H1 (cell line): ENCODE results near the gene PRSS12. TPM values are rescaled to one million over a fixed set of nuclear protein-coding genes. Genes with fewer than 3 reads are reported as not detected.

Source experiments
- CTCF ChIA-PET: fragments of 300-600 bp; sonication (Branson Sonifier 250); formaldehyde crosslinking; loops from one replicate; lab custom pipeline; 2021; ENCODE audit not compliant: partially characterized antibody; lab: Charles Lee
- POLR2A ChIA-PET: fragments of 300-600 bp; sonication (Branson Sonifier 250); formaldehyde crosslinking; loops from one replicate; lab custom pipeline; 2021; ENCODE audit warnings: inconsistent platforms; ENCODE audit not compliant: partially characterized antibody; lab: Charles Lee
- DNase-seq, 2 experiments: peaks; one replicate each; pipeline versions ENCODE4 v3.0.0 to v3.0.0-alpha.2; 2010 to 2022; ENCODE audit warnings: low spot score in 2 of 2, low read depth in 1 of 2, mixed read lengths in 1 of 2
- FAIRE-seq: peaks from 2 replicates; lab custom pipeline; 2011; peaks lifted over from hg19 to GRCh38; lab: Jason Lieb, UNC
- H2AFZ ChIP-seq: 2 replicates; pipeline ENCODE4 v1.8.1; 2012; ENCODE audit warnings: low read length, inconsistent platforms
- H2AK5ac ChIP-seq: 2 replicates; pipeline ENCODE4 v1.6.1; 2013; ENCODE audit warnings: low read depth, low read length
- H2BK120ac ChIP-seq: replicated peaks from 2 replicates; pipeline ENCODE3; 2013; ENCODE audit warnings: low read depth, low read length, inconsistent platforms
- H2BK12ac ChIP-seq: 2 replicates; pipeline ENCODE4 v1.6.1; 2013; ENCODE audit warnings: low read depth, low read length
- H2BK15ac ChIP-seq: 2 replicates; pipeline ENCODE4 v1.6.1; 2013; ENCODE audit warnings: low read length
- H2BK20ac ChIP-seq: 2 replicates; pipeline ENCODE4 v1.6.1; 2013; ENCODE audit warnings: low read length
- H2BK5ac ChIP-seq: 2 replicates; pipeline ENCODE4 v1.6.1; 2013; ENCODE audit warnings: low read depth, low read length
- H3K14ac ChIP-seq: 2 replicates; pipeline ENCODE4 v1.6.1; 2013; ENCODE audit warnings: inconsistent platforms; ENCODE audit not compliant: insufficient read length
- H3K18ac ChIP-seq: 2 replicates; pipeline ENCODE4 v1.6.1; 2013; ENCODE audit warnings: low read length; ENCODE audit errors: extremely low read depth
- H3K23ac ChIP-seq: 2 replicates; pipeline ENCODE4 v1.6.1; 2013; ENCODE audit warnings: inconsistent platforms; ENCODE audit not compliant: insufficient read length
- H3K23me2 ChIP-seq: 2 replicates; pipeline ENCODE4 v1.6.1; 2013; ENCODE audit warnings: low read depth, low read length
- H3K27ac ChIP-seq: 2 replicates; pipeline ENCODE4 v1.6.1; 2011; ENCODE audit warnings: low read depth, low read length, inconsistent platforms
- H3K27me3 ChIP-seq, 4 experiments: replicated peaks in 1 of 4; 1 replicate in 1 of 4; 2 replicates in 3 of 4; pipeline versions ENCODE4 v1.6.1 to v1.8.1; 2011 to 2013; ENCODE audit warnings: low read length in 3 of 4, mild to moderate bottlenecking in 3 of 4, inconsistent platforms in 2 of 4, mixed read lengths in 2 of 4, moderate library complexity in 1 of 4; ENCODE audit not compliant: control insufficient read depth in 3 of 4, insufficient read depth in 3 of 4; ENCODE audit errors: extremely low read depth in 1 of 4
- H3K36me3 ChIP-seq, 4 experiments: 2 replicates each; pipeline versions ENCODE4 v1.6.1 to v1.8.1; 2011 to 2013; ENCODE audit warnings: mild to moderate bottlenecking in 4 of 4, low read length in 3 of 4, moderate library complexity in 2 of 4, control low read depth in 1 of 4, inconsistent platforms in 1 of 4; ENCODE audit not compliant: insufficient read depth in 4 of 4, control insufficient read depth in 2 of 4
- H3K4ac ChIP-seq: replicated peaks from 2 replicates; pipeline ENCODE3; 2013; ENCODE audit warnings: low read length, low read depth, mixed read lengths, inconsistent platforms; ENCODE audit not compliant: insufficient read length
- H3K4me1 ChIP-seq, 4 experiments: replicated peaks in 1 of 4; 1 replicate in 1 of 4; 2 replicates in 3 of 4; pipeline versions ENCODE4 v1.6.1 to v1.8.1; 2011 to 2013; ENCODE audit warnings: low read length in 3 of 4, inconsistent platforms in 2 of 4, mixed read lengths in 1 of 4; ENCODE audit not compliant: insufficient read depth in 4 of 4, control insufficient read depth in 3 of 4
- H3K4me2 ChIP-seq, 2 experiments: 2 replicates each; pipeline versions ENCODE4 v1.6.1 to v1.8.1; 2011 to 2013; ENCODE audit warnings: low read depth in 2 of 2, low read length in 2 of 2, control low read depth in 1 of 2, inconsistent platforms in 1 of 2, mild to moderate bottlenecking in 1 of 2; ENCODE audit not compliant: insufficient read depth in 1 of 2
- H3K4me3 ChIP-seq, 4 experiments: fragments of 200-600, 300-600 bp in 1 of 4; sonication (generic), shearing (Covaris generic), sonication (Bioruptor Twin) in 1 of 4; 2 replicates each; pipeline versions ENCODE4 v1.5.1 to v1.8.1; 2011 to 2016; ENCODE audit warnings: low read length in 4 of 4, low read depth in 3 of 4, control low read depth in 2 of 4, inconsistent platforms in 2 of 4, mild to moderate bottlenecking in 2 of 4, mixed read lengths in 1 of 4, moderate library complexity in 1 of 4; ENCODE audit not compliant: insufficient read depth in 2 of 4; ENCODE audit errors: extremely low read depth in 1 of 4
- H3K56ac ChIP-seq: replicated peaks from 2 replicates; pipeline ENCODE3; 2013; ENCODE audit warnings: low read depth, mild to moderate bottlenecking, mixed read lengths, low read length, inconsistent platforms; ENCODE audit not compliant: insufficient read length
- H3K79me1 ChIP-seq: 2 replicates; pipeline ENCODE4 v1.6.1; 2013; ENCODE audit warnings: low read depth, low read length, control low read depth
- H3K79me2 ChIP-seq, 2 experiments: 2 replicates each; pipeline versions ENCODE4 v1.6.1 to v1.8.1; 2012 to 2013; ENCODE audit warnings: low read length in 2 of 2, mild to moderate bottlenecking in 2 of 2, inconsistent platforms in 1 of 2; ENCODE audit not compliant: insufficient read depth in 2 of 2, control insufficient read depth in 1 of 2
- H3K9ac ChIP-seq, 4 experiments: replicated peaks in 1 of 4; 1 replicate in 1 of 4; 2 replicates in 3 of 4; pipeline versions ENCODE4 v1.6.1 to v1.8.1; 2011 to 2013; ENCODE audit warnings: low read depth in 3 of 4, low read length in 3 of 4, control low read depth in 2 of 4, mild to moderate bottlenecking in 2 of 4, moderate library complexity in 2 of 4, inconsistent platforms in 1 of 4; ENCODE audit errors: extremely low read depth in 1 of 4
- H3K9me3 ChIP-seq, 2 experiments: 2 replicates each; pipeline versions ENCODE4 v1.6.1 to v1.8.1; 2012 to 2013; ENCODE audit warnings: mild to moderate bottlenecking in 2 of 2, moderate library complexity in 2 of 2, control low read depth in 1 of 2, inconsistent platforms in 1 of 2, low read depth in 1 of 2, low read length in 1 of 2, mixed read lengths in 1 of 2; ENCODE audit not compliant: insufficient read depth in 2 of 2
- H4K20me1 ChIP-seq, 2 experiments: replicated peaks in 1 of 2; 2 replicates each; pipeline versions ENCODE3 to v1.8.1; 2011 to 2013; ENCODE audit warnings: inconsistent platforms in 2 of 2, low read length in 2 of 2, mild to moderate bottlenecking in 1 of 2; ENCODE audit not compliant: insufficient read depth in 2 of 2, control insufficient read depth in 1 of 2
- H4K5ac ChIP-seq: 2 replicates; pipeline ENCODE4 v1.6.1; 2013; ENCODE audit warnings: low read length, low read depth, mixed read lengths, inconsistent platforms; ENCODE audit not compliant: insufficient read length
- H4K8ac ChIP-seq: 2 replicates; pipeline ENCODE4 v1.8.0; 2013; ENCODE audit warnings: mild to moderate bottlenecking, moderate library complexity, low read length, inconsistent platforms; ENCODE audit not compliant: insufficient read depth; ENCODE audit errors: extremely low read depth
- H4K91ac ChIP-seq: replicated peaks from 2 replicates; pipeline ENCODE3; 2013; ENCODE audit warnings: low read length, mixed read lengths, inconsistent platforms; ENCODE audit not compliant: insufficient read length
- BACH1 ChIP-seq: IDR thresholded peaks from 2 replicates; pipeline ENCODE4 v1.6.1; 2012; ENCODE audit warnings: low read length, improper control_type of control experiment
- CTBP2 ChIP-seq: IDR thresholded peaks from 2 replicates; pipeline ENCODE4 v1.7.0; 2011; ENCODE audit warnings: borderline replicate concordance, mild to moderate bottlenecking, moderate library complexity, mixed read lengths, low read length; ENCODE audit not compliant: insufficient read depth, insufficient read length
- EGR1 ChIP-seq: IDR thresholded peaks from 2 replicates; pipeline ENCODE4 v1.6.1; 2011; ENCODE audit warnings: low read depth, low read length, borderline replicate concordance
- GTF2F1 ChIP-seq: IDR thresholded peaks from 2 replicates; pipeline ENCODE4 v1.6.1; 2012; ENCODE audit warnings: low read depth, low read length, improper control_type of control experiment, borderline replicate concordance
- POLR2AphosphoS5 ChIP-seq: IDR thresholded peaks from 2 replicates; pipeline ENCODE4 v1.6.1; 2011; ENCODE audit warnings: low read depth, low read length
- RBBP5 ChIP-seq: IDR thresholded peaks from 2 replicates; pipeline ENCODE4 v1.7.1; 2012; ENCODE audit warnings: low read depth, mild to moderate bottlenecking, inconsistent platforms, low read length, moderate library complexity, borderline replicate concordance
- SIRT6 ChIP-seq: IDR thresholded peaks from one replicate; pipeline ENCODE4 v1.7.1; 2012; ENCODE audit warnings: low read length, inconsistent platforms
- SP2 ChIP-seq: IDR thresholded peaks from 2 replicates; pipeline ENCODE4 v1.6.1; 2012; ENCODE audit warnings: mild to moderate bottlenecking, low read length, inconsistent platforms
- SRF ChIP-seq: IDR thresholded peaks from 2 replicates; pipeline ENCODE4 v1.6.1; 2011; ENCODE audit warnings: mild to moderate bottlenecking, low read depth, low read length, moderate library complexity
- TCF12 ChIP-seq: IDR thresholded peaks from 2 replicates; pipeline ENCODE4 v1.6.1; 2011; ENCODE audit warnings: low read depth, mild to moderate bottlenecking, low read length
- TEAD4 ChIP-seq: IDR thresholded peaks from 2 replicates; pipeline ENCODE4 v1.6.1; 2012; ENCODE audit warnings: low read depth, low read length, inconsistent platforms, mixed read lengths
- WGBS, 2 experiments: shearing (Covaris generic) in 1 of 2; methylation state at CpG; one replicate each; pipeline versions ENCODE4 v1.1.6 to v1.1.7; 2013 to 2015; ENCODE audit warnings: low lambda C conversion rate in 2 of 2, mixed read lengths in 2 of 2, inconsistent platforms in 1 of 2, low coverage in 1 of 2, missing lambda C conversion rate in 1 of 2; ENCODE audit not compliant: insufficient replicate concordance in 2 of 2, insufficient coverage in 1 of 2, insufficient read length in 1 of 2; ENCODE audit errors: extremely low coverage in 1 of 2, missing lambda C conversion rate in 1 of 2; 5-methylcytosine and 5-hydroxymethylcytosine counted together
- polyA plus RNA-seq, 7 experiments: library from polyadenylated mRNA; depleted of rRNA in 3 of 7; stranded (reverse) in 5 of 7; unstranded in 2 of 7; fragments of >200 nt in 5 of 7; fragments of 200-250 nt in 2 of 7; gene quantifications; 1 replicate in 5 of 7; 2 replicates in 1 of 7; 4 replicates in 1 of 7; pipeline versions ENCODE4 v1.2.1 to v1.2.3, GENCODE V29; 2011 to 2013; ENCODE audit warnings: missing spikeins in 2 of 7, mixed read lengths in 2 of 7
- total RNA-seq: library from RNA; stranded (reverse); fragmentation: NEBNext Ultra II Directional; extraction: Animal tissue kit (Norgen Biotek cat#: 25700); gene quantifications from 2 replicates; pipeline ENCODE4 v1.2.1, GENCODE V29; 2021

PRSS12 gene
- total and polyA plus RNA-seq, 2 of the 8 experiments (the other 6 are each of a cell fraction or from before 2014, with no cell fraction given) = 2.6 to 9.3 TPM

GRCh38 chr4:118373614-118374255, 20.9 kb upstream of the PRSS12 start:
- H3K79me2 ChIP-seq = no peaks in the 10 kb centered on the region
- FAIRE-seq (no peak), DNase-seq (no peak)
- H3K79me1 ChIP-seq = no peaks in the 10 kb centered on the region
- no peak overlapping the region for H3K23ac ChIP-seq
- H3K36me3 ChIP-seq = no peaks in the 10 kb centered on the region
- H3K18ac ChIP-seq = no peak overlapping the region
- H4K20me1 ChIP-seq = no peaks in the 10 kb centered on the region
- H4K5ac ChIP-seq = no peak overlapping the region
- H2BK120ac ChIP-seq = no peak overlapping the region
- TF ChIP-seq POLR2AphosphoS5 = no peak
- TF ChIP-seq SRF = no peak
- TF ChIP-seq BACH1 = no peak
- TF ChIP-seq SIRT6 = no peak
- no peak for TF ChIP-seq TCF12
- TF ChIP-seq SP2 = no peak
- no peak for TF ChIP-seq RBBP5
- TF ChIP-seq EGR1 = no peak
- no peak for TF ChIP-seq CTBP2
- no peak for TF ChIP-seq GTF2F1
- no peak for TF ChIP-seq TEAD4
- TF ChIP-seq, all 59 proteins: peak for 0
- CTCF ChIA-PET = interaction anchor here (2.5 kb wide), 1 partner anchor 21 kb away, joined by 8 read pairs; the partner anchor contains the start of gene PRSS12
- Histone ChIP-seq H3K56ac (no peak overlapping the region), H2BK12ac (no peak overlapping the region; the same call in 1 of the 2 replicates), H3K27me3 (no peaks in the 10 kb centered on the region), H2BK15ac (0 out of 2 replicates have a peak overlapping the region, but pooled peaks have one; percentile 53), H3K27ac (no peak overlapping the region), H2AK5ac (no peak overlapping the region), H3K14ac (no peak overlapping the region), H2AFZ (no peak overlapping the region), H3K4me1 (no peaks in the 10 kb centered on the region), H4K91ac (no peak overlapping the region), H2BK5ac (no peak overlapping the region), H4K8ac (no peak overlapping the region), H3K4me3 (no peak overlapping the region), H3K23me2 (no peaks in the 10 kb centered on the region), H2BK20ac (no peak overlapping the region), H3K9me3 (no peaks in the 10 kb centered on the region), H3K4ac (no peak overlapping the region), H3K9ac (no peak overlapping the region), H3K4me2 (no peak overlapping the region)
- WGBS, 2 experiments = 91% methylated on average over 4 of the region's 4 CpGs; no CpG with 5 or more reads in 1 of the 2 experiments
- POLR2A ChIA-PET = interaction anchor here (1.0 kb wide), 1 partner anchor 10 kb away, joined by 3 read pairs; no protein-coding TSS in a partner anchor
